Gastrocnemius medialis (tissue), 4 donors: ENCODE measurements around the gene PCDHA2. TPM values are rescaled to one million over a fixed set of nuclear protein-coding genes. Genes with fewer than 3 reads are reported as not detected.
"Not testable (repeated sequence)": the region's sequence is repeated elsewhere in the genome, so short reads cannot be mapped to it uniquely, and the experiment has no call there.

Source experiments
- ATAC-seq, 2 donors: fragments of 150-250 bp; one replicate each; pipeline ENCODE4 v1.9.1; 2016
- DNase-seq, 2 donors: peaks; one replicate each; pipeline ENCODE4 v3.0.0-alpha.2; 2019
- H3K27ac ChIP-seq, 4 donors: fragments of 200-600 bp; sonication (generic); 1 replicate in 1 of 4; 2 replicates in 3 of 4; pipeline ENCODE4 v1.5.1; 2016 to 2018; ENCODE audit warnings: mild to moderate bottlenecking in 2 of 4, moderate library complexity in 1 of 4
- H3K27me3 ChIP-seq, 3 donors: fragments of 200-600 bp; sonication (generic) in 2 of 3; 1 replicate in 1 of 3; 2 replicates in 2 of 3; pipeline versions ENCODE4 v1.5.1 to v1.6.0; 2016 to 2019; ENCODE audit warnings: mild to moderate bottlenecking in 1 of 3, moderate library complexity in 1 of 3
- H3K36me3 ChIP-seq, 2 donors: fragments of 200-600 bp; sonication (generic) in 1 of 2; one replicate each; pipeline ENCODE4 v1.5.1; 2017 to 2018
- H3K4me1 ChIP-seq, 2 donors: fragments of 200-600 bp; sonication (generic) in 1 of 2; one replicate each; pipeline ENCODE4 v1.5.1; 2016 to 2017; ENCODE audit warnings: mild to moderate bottlenecking in 2 of 2
- H3K4me3 ChIP-seq, 4 donors: fragments of 200-600 bp; sonication (generic) in 3 of 4; 1 replicate in 1 of 4; 2 replicates in 3 of 4; pipeline ENCODE4 v1.5.1; 2016 to 2019; ENCODE audit warnings: mild to moderate bottlenecking in 2 of 4
- H3K9me3 ChIP-seq, 3 donors: fragments of 200-600 bp; sonication (generic) in 2 of 3; 1 replicate in 1 of 3; 2 replicates in 2 of 3; pipeline ENCODE4 v1.5.1; 2016 to 2019
- CTCF ChIP-seq, 5 experiments: fragments of 450-650 bp in 3 of 5; fragments of 200-600 bp in 2 of 5; sonication (generic) in 2 of 5; IDR thresholded peaks in 4 of 5; conservative IDR thresholded peaks in 1 of 5; 1 replicate in 4 of 5; 2 replicates in 1 of 5; pipeline ENCODE4 v1.5.1; 2016 to 2019; ENCODE audit warnings: antibody characterized with exemption in 5 of 5, mild to moderate bottlenecking in 3 of 5, moderate library complexity in 3 of 5
- POLR2A ChIP-seq, 2 donors: fragments of 450-650 bp; IDR thresholded peaks; one replicate each; pipeline ENCODE4 v1.6.1; 2017; ENCODE audit warnings: antibody characterized with exemption in 2 of 2, mild to moderate bottlenecking in 2 of 2, moderate library complexity in 2 of 2
- in situ Hi-C, 4 donors: fragments of 200-750 bp; cut with MboI; loops; one replicate each; pipeline versions ENCODE4 v1.15.0 to v1.8.0; 2017; ENCODE audit warnings: low sequenced_read_pairs in 4 of 4
- intact Hi-C: fragments of 100-400 bp; cut with DNase I; formaldehyde crosslinking; loops from one replicate; pipeline ENCODE4 v1.15.1; 2023; ENCODE audit warnings: low total_unique reads
- total RNA-seq, 4 donors: library from RNA; depleted of rRNA; stranded (reverse); fragments of >200 nt; gene quantifications; one replicate each; pipeline versions ENCODE4 v1.1.0 to v1.2.3, GENCODE V29; 2016

Gene PCDHA2
- total RNA-seq, 4 donors from 2014 or later: 0.12 TPM; not detected in 3

DNA sequence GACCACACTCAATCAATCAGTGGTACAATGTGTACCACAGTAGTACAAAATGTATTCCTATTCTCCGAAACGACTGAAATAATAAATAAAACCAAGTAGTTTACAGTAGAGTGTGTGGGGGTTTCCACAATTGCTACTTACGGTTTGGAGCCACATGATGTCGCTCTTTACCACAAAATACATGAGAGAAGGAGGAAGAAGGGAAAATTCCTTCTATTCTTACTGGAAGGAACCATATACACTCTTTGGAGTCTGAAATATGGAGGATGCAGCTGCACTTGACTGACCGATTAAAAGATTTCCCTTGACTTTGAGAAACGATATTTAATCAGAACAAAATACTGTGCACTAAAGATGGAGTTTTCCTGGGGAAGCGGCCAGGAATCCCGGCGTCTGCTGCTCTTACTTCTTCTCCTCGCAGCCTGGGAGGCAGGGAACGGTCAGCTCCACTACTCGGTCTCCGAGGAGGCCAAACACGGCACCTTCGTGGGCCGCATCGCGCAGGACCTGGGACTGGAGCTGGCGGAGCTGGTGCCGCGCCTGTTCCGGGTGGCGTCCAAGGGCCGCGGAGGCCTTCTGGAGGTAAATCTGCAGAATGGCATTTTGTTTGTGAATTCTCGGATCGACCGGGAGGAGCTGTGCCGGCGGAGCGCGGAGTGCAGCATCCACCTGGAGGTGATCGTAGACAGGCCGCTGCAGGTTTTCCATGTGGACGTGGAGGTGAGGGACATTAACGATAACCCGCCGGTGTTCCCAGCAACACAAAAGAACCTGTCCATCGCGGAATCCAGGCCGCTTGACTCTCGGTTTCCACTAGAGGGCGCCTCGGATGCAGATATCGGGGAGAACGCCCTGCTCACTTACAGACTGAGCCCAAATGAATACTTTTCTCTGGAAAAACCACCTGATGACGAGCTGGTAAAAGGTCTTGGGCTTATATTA, 12.5 kb downstream of the PCDHA2 start, which contains the start of gene PCDHA4:
Gene PCDHA4, plus strand, starts transcription at position 235 of the 942 bp plus-strand sequence.
- in situ Hi-C loops (no loop called here), intact Hi-C loops (no loop called here)
- TF ChIP-seq CTCF (IDR thresholded peaks at IDR 0.05 in 4 of 5, conservative IDR thresholded peaks at IDR 0.05 in 1 of 5) (peak in 2 of 5 experiments; percentile 6 to 38), POLR2A (IDR thresholded peaks at IDR 0.05) (no peak)
- Histone ChIP-seq H3K4me1 (no peaks in the 10 kb centered on the region), H3K27ac (no peak within 1 kb of the TSS), H3K9me3 (no peaks in the 10 kb centered on the region), H3K27me3 (peaks cover 0 to 6% (median 5%) of the 10 kb centered on the region in 3 donors), H3K4me3 (peak within 1 kb of the TSS in 2 of 4 donors; percentile 37 to 43), H3K36me3 (no peaks in the 10 kb centered on the region)
- ATAC-seq (no peak), DNase-seq (no peak)

GRCh38 chr5:140808241-140808888, 13.7 kb downstream of the PCDHA2 start:
- intact Hi-C loops, H3K9me3 ChIP-seq, ATAC-seq, H3K4me3 ChIP-seq, H3K36me3 ChIP-seq, H3K27me3 ChIP-seq, H3K27ac ChIP-seq, DNase-seq, H3K4me1 ChIP-seq, in situ Hi-C loops: not testable (repeated sequence)

GRCh38 chr5:140808889-140809291, 14.2 kb downstream of the PCDHA2 start:
- DNase-seq (no peak), ATAC-seq (no peak)
- Histone ChIP-seq H3K9me3 (no peaks in the 10 kb centered on the region), H3K36me3 (no peaks in the 10 kb centered on the region), H3K4me3 (no peak overlapping the region), H3K27me3 (peaks cover 0 to 6% (median 5%) of the 10 kb centered on the region in 3 donors), H3K4me1 (no peaks in the 10 kb centered on the region), H3K27ac (no peak overlapping the region)
- TF ChIP-seq CTCF (IDR thresholded peaks at IDR 0.05 in 4 of 5, conservative IDR thresholded peaks at IDR 0.05 in 1 of 5) (no peak), POLR2A (IDR thresholded peaks at IDR 0.05) (no peak)
- intact Hi-C loops: no loop called here
- in situ Hi-C loops: no loop called here

DNA sequence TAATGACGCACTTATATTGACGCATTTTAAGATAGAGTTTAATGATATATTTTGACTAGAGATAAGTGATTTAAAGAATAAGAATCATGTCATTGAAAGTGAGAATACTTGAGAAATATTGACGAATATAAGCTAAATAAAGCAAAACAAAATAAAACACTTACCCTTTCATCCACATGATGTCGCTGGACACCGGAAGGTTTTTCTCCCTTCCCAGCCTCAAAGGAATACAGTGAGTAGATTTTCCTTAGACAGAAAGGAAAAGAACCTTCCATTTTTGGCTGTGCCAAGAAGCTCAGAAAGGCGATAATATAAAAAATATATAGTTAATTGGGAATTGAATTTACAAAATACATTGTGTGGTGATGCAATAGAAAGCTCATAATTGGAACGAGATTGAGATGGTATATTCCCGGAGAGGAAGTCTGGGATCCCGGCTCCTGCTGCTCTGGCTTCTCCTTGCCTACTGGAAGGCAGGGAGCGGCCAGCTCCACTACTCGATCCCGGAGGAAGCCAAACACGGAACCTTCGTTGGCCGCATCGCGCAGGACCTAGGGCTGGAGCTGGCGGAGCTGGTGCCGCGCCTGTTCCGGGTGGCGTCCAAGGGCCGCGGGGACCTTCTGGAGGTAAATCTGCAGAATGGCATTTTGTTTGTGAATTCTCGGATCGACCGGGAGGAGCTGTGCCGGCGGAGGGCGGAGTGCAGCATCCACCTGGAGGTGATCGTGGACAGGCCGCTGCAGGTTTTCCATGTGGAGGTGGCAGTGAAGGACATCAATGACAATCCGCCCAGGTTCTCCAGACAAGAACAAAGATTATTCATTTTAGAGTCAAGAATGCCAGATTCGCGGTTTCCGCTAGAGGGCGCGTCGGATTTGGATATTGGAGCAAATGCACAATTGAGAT, 27.0 kb downstream of the PCDHA2 start, which contains the start of gene PCDHA5:
Gene PCDHA5, plus strand, starts transcription at position 239 of the 906 bp plus-strand sequence.
- peak within 1 kb of the TSS in 1 of 4 donors; percentile 2 for H3K4me3 ChIP-seq
- DNase-seq (no peak), ATAC-seq (no peak)
- intact Hi-C loops: no loop called here
- no peak for TF ChIP-seq CTCF (IDR thresholded peaks at IDR 0.05 in 4 of 5, conservative IDR thresholded peaks at IDR 0.05 in 1 of 5)
- no peak for TF ChIP-seq POLR2A (IDR thresholded peaks at IDR 0.05)
- H3K27ac ChIP-seq: no peak within 1 kb of the TSS
- no peaks in the 10 kb centered on the region for H3K9me3 ChIP-seq
- no peaks in the 10 kb centered on the region for H3K4me1 ChIP-seq
- H3K27me3 ChIP-seq: peaks cover 0 to 11% (median 8%) of the 10 kb centered on the region in 3 donors
- no peaks in the 10 kb centered on the region for H3K36me3 ChIP-seq
- in situ Hi-C loops: no loop called here
